Activated CD4-positive, CD25-positive, alpha-beta regulatory T cell treated with anti-CD3 and anti-CD28 coated beads, Interleukin-2, amount 50 U/mL, for 72 hours (primary cell): Measurements from ENCODE around the gene BTN3A1.
"Not testable (repeated sequence)": the region's sequence is repeated elsewhere in the genome, so short reads cannot be mapped to it uniquely, and the experiment has no call there.

Source experiments
- DNase-seq: peaks from one replicate; pipeline ENCODE4 v3.0.0; 2021

Gene BTN3A1

GRCh38 chr6:26415791-26416190, 13.7 kb downstream of the BTN3A1 start:
- no peak for DNase-seq

- DNase-seq: no peak
These were observed 14.2 kb downstream of the BTN3A1 start for GRCh38 chr6:26416288-26416687.

- not testable (repeated sequence) for DNase-seq
These were observed 16.0 kb downstream of the BTN3A1 start for GRCh38 chr6:26418077-26418476.

GRCh38 chr6:26418795-26419194, 16.7 kb downstream of the BTN3A1 start:
- DNase-seq: not testable (repeated sequence)

GRCh38 chr6:26420688-26421171, 18.7 kb downstream of the BTN3A1 start:
- DNase-seq: no peak

- peak; percentile 42 for DNase-seq
These were observed 19.4 kb downstream of the BTN3A1 start for GRCh38 chr6:26421259-26422144.

- no peak for DNase-seq
These were observed 20.3 kb downstream of the BTN3A1 start for GRCh38 chr6:26422329-26422728.

GRCh38 chr6:26426691-26427450, 24.8 kb downstream of the BTN3A1 start:
- no peak for DNase-seq

GRCh38 chr6:26427451-26427809, 25.4 kb downstream of the BTN3A1 start:
- DNase-seq: no peak

- DNase-seq: no peak
These were observed 26.1 kb downstream of the BTN3A1 start for GRCh38 chr6:26428206-26428605.

GRCh38 chr6:26430787-26431186, 28.7 kb downstream of the BTN3A1 start:
- DNase-seq: no peak

- no peak for DNase-seq
These were observed 29.4 kb downstream of the BTN3A1 start for GRCh38 chr6:26431258-26432172.

GRCh38 chr6:26432627-26433201, 30.6 kb downstream of the BTN3A1 start:
- no peak for DNase-seq

- DNase-seq: not testable (repeated sequence)
These were observed 31.6 kb downstream of the BTN3A1 start for GRCh38 chr6:26433680-26434079.

GRCh38 chr6:26436018-26436417, 33.9 kb downstream of the BTN3A1 start:
- no peak for DNase-seq

- no peak for DNase-seq
These were observed 35.5 kb downstream of the BTN3A1 start for GRCh38 chr6:26437550-26437949.

- DNase-seq: no peak
These were observed 35.9 kb downstream of the BTN3A1 start for GRCh38 chr6:26438000-26438399.

- DNase-seq: no peak
These were observed 37.4 kb downstream of the BTN3A1 start for GRCh38 chr6:26439151-26440125.

GRCh38 chr6:26440977-26441358, 38.9 kb downstream of the BTN3A1 start:
- no peak for DNase-seq

GRCh38 chr6:26441977-26442376, 39.9 kb downstream of the BTN3A1 start:
- no peak for DNase-seq
